ENCODE results near the gene FHIT.
"Not testable (repeated sequence)": the region's sequence is repeated elsewhere in the genome, so short reads cannot be mapped to it uniquely, and the experiment has no call there.

The FHIT gene

DNA sequence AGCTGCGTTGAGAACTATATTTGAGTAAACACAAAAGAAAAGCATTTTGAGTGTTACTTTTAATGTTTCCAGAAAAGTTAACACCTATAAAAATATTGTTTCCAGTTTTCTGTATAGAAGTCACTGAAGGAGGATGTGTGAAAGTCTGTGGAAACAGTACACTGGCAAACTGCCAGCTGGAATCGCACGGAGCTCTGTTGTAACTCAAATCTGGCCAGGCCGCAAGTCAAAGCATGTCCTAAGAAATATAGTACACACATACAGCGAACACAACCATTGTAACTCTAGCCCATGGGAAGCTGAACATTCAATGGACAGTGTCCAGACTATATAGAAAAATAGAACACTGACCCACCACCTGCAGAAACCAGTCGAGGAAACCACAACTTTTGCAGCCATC, 657.2 kb downstream of the FHIT start:
- no peak for DNase-seq

DNA sequence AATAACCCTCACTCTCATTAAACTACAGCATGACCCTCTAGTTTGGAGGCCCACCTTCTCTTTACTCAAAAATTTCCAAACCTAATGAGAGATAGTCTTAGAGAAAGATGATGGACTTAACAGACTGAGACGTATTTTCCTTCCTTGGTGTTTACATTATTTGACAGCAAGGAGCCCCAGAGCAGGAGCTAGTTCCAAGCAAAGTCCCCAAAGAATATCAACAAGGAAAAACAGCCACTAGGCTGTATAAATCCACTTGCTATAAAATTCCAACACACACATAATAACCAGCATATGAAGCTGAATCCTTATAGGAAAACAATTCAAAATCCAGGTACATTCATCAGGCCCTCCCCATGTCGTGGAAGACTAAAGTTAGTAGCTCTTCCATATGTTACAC, 660.0 kb downstream of the FHIT start:
- DNase-seq: no peak

DNA sequence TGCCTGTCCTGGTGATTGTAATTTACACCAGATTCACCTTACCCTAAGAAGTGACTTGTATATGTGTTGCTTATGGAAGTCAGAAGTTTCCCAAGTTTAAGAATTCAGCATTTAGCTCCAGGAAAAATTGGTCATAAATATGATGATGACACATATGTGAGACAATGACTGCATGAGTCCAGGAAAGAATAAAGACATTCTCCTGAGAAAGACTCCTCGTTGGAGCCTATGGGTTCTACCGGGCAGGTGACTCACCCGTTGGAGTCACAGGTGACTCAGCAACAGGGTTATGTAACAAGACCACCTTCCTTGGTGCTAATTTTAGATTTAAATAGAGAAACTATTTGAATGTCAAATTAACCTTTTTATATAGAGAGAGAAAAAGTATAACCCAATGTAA, 662.4 kb downstream of the FHIT start:
- no peak for DNase-seq

DNA sequence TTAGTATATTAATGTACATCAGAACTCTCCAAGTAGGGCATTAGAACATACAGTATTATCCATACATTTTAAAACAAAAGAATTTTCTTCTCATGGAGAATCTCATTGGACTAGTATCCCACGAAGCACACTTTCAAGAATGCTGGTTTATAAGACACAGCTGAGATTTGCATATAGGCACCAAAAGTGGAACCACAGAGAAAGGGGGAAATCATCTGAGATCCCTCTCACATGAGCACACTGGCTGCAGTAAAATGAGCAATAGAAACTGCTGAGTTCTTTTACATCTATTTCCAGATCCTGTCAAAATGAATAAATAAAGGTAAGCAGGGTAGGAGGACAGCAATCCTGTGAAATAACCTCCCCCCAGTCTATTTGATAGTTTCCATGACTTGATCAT, 665.3 kb downstream of the FHIT start:
- no peak for DNase-seq

DNA sequence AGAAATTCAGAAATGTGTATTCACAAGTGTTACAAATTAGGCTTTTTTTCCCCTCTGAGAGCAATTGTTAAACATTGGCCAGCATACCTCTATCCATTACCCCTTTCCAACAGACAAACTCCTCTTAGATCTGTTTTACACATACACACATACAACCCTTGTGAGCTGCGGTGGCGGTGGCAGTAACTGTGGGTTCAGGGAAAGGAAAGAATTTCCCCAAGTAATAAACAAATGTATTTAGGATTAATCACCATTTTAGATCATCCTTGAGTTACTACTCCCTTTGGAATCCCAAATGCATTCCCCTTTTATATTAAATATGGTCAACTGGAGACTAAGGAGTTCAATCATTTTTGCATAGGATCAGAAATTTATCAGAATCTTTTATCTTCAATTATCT, 667.0 kb downstream of the FHIT start:
- no peak for DNase-seq

DNA sequence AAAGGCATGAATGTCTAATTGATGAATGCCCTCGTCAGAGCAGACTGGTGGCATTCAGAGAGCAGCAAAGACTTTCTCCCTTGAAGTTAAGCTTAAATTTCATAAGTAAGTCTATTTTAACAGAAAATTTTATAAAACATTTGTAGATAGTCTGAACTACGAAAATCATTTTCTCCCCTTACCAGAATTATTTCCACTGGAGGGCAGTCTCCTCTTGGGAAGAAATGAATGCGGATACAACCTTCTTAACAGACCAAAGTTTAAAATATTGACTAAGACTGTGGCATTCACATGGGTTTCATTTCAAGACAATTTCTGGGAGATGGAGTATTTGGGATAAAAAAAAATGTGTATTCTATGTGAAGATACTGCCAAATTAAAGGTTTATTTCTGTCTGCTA, 669.0 kb downstream of the FHIT start:
- peak in 1 of 2 experiments; percentile 6 for DNase-seq

DNA sequence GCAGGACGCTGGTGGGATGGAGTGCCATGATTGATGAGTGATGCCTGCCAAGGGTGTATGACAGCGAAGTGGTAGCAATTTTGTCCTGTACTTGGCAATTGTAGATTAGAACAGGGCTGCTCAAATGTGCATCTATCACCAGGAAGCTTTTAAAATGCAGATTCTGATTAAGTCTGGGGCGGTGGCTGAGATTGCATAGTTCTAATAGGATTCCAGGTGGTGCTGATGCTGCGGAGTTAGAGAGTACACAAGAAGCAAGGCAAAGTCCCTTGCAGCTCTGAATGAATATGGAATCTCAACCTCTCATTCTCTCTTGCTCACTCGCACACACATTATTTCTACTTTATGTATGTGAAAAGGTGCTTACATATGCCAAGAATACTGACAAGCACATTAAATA, 670.4 kb downstream of the FHIT start:
- no peak for DNase-seq

DNA sequence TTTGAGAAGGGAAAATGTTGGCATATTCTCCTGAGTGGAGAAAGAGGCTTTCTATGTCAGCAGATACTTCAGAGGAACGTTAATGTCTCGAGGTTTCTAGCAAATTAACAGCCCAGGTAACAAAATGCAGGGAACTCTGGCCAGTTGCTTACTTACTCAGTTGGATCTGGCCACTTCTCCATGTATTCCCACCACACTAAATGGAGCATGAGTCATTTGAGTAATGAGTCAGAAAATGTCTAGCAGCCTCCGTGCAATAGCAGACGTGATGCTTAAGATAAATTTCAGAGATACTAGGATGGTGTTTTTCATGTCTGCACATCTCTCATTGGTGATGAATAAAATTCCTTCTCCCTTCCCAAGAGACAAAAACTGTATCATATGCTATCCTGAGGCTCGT, 671.5 kb downstream of the FHIT start:
- peak in 1 of 2 experiments; percentile 6 for DNase-seq

DNA sequence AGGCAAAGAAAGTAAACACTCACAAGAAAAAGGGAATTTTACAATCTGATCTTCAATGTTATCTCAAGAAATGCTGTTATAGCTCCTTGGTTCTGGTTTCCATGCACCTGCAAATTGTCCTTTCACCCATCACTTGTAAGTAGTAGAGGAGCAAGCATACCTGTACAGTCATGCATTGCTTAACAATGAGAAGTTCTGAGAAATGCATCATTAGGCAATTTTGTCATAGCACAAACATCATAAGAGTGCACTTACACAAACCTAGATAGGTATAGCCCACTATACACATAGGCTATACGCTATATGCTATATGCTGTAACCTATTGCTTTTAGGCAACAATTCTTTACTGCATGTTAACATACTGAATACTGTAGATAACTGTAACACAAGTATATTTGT, 672.3 kb downstream of the FHIT start:
- DNase-seq: no peak

DNA sequence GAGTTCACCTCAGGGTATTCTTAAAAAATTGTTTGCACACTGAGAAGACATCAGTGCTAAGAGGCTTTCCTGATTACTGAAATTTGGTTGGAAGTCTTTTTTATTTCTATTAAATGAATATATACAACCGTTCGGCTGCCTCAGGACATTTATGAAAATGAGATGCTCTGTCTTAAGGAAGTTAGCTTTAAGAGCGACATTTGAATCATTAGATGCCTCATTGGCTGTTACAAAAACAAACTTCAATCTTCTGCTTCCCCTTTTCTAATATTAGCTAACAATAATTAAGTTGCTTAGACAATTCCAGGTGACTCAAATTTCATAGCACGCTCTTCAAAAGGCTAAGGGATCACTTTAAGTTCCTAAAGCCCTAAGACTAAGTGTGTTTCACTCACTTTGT, 673.7 kb downstream of the FHIT start:
- no peak for DNase-seq

DNA sequence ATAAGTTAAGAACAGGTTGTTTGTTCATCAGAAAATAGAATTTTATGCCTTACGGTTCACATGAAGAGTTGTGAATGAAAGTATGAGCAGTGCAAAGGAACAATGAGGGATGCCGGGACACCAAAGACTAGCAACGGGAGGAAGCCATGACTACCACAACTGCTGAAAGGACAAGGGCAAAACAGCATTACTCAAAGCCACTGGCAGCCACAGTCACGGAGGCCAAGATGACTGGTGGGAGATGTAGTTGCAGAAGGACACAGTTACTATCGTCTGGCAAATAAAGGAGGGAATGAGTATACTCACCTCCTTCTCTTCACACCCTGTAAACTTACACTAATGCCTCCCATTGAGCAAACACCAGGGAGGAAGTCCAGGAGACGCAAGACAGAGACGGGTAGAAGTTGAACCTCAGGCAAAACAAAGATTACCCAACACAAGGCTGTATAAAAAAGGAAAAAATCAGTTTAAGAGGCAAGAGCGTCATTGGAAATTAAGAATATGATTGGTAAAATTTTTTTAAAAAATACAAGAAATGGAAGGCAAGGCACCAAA, 675.5 kb downstream of the FHIT start:
- no peak for DNase-seq

DNA sequence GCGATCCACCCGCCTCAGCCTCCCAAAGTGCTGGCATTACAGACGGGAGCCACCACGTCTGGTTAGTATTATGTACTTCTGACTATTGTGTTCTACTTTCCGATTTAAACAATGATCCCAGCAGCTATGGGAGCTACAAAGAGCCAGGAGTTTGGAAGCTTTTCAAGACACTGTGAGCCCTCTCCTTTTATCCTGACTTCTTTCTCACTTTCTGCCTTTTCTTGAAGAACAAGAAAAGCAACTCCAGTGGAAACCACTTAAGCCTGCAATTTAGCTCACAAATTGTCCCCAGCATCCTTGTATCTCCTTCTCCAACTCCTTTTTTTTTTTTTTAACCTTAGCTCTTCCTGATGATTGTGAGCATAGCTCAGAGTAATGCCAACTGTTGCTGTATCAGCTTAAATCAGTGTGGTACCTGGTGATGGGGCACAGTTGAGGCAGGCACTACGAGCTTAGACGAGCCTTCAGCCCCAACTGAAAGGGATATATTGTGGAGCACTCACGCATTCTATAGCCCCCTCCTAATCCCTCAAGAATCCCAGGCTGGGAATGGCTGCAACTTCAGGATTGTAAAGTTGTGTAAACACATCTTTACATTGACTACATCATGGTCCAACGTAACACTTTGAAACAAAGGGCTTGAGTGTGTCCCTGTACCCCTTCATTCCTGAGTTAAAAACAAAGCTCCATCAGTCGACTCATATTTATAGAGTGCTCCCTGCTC, 677.0 kb downstream of the FHIT start:
- DNase-seq: no peak

DNA sequence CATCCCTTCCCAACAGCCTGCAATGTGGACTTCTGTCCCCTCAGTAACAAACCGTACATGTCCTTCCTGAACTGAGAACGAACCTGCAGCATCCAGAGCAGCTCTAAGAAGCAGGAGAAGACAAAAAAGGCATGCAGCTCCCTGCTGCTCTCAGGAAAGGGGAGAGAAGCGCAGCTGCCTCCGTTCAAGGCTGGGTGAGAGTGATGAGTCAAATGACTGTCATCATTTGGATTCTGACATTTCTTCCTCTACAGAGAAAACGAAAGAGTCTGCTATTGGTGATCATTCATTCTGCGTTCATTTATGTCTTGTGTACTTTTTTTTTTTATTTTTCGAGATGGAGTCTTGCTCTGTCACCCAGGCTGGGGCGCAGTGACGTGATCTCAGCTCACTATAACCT, 677.8 kb downstream of the FHIT start:
- no peak for DNase-seq

DNA sequence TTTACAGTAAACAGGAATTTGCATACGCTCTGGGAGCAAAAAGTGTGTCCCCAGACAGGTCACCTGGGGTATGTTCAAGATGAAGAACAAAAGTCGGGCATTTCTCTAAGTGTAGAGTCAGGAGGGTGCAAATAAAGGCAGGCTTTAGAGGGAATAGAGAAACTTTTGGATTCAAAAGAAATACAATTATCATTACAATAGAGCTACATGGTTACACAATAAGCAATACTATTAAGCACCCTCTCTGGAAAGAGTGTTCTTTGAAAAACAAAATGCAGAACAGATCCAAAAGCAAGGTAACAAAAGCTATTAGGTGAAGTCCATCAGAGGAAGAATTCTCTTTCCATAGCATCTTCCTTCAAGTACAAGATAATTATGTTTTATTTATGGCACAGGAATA, 679.7 kb downstream of the FHIT start:
- DNase-seq: no peak

DNA sequence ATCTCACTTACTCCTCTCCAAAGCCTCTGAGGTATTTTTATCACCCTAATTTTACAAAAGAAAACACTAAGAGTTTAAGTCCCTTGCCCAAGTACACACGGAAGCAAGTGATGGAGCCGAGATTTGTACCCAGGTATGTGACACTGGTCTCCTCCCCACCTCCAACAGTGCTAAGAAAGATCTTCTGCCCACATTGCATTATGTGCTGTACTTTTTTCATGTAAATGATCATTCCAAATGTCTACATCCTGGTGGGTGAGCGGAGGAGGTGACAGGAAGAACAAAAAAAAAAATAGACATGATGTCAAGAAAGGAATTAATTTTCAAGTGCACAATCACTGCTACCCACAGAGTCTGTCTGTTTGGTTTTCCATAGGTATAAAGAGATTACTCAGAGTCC, 694.1 kb downstream of the FHIT start:
- no peak for DNase-seq

DNA sequence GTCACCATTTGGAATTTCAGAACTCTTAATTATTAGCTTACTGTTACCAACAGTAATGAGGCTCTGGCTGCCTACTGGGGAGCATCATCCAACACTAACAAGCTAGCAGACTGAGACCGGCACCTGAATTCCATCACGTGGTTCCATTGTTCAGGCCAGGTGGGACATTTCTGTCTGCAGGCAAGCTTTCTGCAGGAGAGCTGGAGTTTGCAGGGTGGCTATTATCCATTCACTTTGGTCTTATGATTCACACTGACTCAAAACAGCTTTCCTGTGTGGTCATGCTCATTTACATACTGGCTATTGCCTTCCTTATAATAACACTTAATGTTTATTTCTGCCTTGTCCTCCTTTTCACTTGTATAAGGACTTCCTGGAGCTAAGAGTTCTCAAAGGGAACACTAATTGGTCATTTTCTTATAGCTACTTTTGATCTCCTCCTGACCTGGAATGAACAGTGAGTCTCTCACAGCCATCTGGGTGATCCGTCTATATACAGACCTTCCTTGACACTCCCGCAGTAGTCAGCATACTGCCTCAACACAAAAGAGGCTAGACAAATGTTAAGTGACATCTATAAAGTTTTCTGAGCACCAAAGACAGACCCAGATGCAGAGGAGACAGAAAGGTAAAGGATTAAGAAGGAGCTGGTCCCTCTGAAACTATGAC, 695.4 kb downstream of the FHIT start:
- DNase-seq: no peak

DNA sequence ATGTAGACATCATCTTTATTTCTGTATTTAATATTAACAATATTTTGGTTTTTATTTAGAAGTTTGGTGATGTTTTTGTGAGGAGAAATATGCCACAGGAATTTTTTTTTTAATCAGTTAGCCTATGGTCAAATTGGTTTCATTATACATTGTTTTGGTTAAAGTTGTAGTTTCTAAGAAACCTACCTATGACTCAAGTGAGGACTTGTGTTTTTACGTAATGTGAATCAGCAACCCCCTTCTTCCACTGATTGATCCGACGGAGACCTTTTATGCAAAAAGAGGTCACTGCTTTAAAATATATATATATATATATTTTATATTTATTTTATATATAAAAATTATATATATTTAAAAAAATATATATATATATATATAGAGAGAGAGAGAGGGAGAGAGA, 698.1 kb downstream of the FHIT start:
- DNase-seq: no peak

DNA sequence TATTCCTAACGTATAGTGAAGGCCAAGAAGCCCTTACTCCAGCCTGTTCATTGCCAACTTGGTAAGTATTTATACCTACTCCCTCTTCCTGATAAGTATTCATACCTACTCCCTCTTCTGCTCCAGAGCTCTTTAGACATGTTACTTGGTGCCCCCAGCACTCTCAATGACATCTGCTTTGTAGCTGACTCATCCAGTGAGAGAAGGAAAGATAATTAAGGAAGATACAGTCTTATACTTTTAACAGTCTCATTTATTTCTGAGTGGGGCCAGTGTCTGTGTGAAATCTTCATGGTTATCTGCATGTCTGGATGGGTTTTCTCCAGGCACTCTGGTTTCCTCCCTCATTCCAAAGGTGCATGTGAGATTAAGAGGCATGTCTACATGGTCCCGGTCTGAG, 698.7 kb downstream of the FHIT start:
- no peak for DNase-seq

DNA sequence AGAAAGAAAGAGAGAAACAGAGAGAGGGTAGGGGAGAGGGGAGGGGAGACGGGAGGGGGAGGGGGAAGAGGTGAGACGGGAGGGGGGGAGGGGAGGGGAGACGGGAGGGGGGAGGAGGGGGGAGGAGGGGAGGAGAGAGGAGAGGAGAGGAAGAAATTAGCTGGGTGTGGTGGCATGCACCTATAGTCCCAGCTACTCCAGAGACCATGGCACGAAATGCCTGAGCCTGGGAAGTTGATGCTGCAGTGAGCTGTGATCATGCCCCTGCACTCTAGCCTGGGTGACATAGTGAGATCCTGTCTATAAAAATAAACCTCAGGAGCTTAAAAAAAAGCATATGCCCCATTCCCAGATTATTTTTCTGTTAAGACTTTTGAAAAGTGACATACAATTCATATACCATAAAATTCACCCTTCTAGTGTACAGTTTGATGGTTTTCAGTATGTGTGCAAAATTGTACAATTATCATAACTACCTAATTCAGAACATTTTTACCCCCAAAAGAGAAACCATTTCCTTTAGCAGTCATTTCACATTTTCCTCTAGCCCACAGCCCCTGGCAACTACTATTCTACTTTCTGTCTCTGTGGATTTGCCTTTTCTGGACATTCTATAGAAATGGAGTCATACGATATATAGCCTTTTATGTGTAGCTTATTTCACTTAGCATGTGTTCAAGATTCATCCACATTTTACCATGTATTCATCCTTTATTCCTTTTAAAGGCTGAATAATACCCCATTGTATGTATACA, 699.6 kb downstream of the FHIT start:
- DNase-seq: no peak

DNA sequence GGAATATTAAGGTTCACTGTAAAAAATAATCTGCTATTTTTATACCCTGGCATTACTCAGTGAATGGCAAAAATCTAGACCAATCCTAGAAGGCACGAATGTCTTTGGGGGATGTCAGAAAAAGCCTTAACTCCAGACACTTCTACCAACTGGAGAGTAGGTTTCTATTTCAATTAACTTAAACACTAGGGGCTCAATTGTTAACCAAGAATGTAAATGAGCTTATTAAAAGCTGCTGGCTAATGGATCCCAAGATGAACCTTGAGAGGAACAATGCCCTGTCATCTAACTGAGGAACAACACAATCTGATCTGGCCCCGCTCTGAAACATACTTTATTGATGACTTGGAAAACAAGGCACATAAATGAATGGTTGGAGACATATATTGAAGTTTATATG, 701.4 kb downstream of the FHIT start:
- no peak for DNase-seq

DNA sequence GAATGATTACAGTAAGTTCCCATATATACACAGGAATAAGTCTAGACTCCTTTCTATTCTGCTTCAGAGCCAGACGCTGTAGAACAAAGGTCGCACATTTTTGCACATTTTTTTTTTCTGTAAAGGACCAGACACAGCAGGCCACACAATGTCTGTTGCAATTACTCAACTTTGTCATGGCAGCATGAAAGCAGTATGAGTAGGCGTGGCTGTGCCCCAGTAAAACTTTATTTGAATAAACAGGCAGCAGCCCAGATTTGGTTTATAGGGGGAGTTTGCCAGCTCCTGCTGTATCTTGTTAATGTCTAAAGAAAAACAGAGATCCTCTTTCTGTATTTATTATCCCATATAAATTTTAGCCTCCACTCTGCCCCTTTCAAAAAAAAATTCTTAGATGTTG, 708.3 kb downstream of the FHIT start:
- no peak for DNase-seq

DNA sequence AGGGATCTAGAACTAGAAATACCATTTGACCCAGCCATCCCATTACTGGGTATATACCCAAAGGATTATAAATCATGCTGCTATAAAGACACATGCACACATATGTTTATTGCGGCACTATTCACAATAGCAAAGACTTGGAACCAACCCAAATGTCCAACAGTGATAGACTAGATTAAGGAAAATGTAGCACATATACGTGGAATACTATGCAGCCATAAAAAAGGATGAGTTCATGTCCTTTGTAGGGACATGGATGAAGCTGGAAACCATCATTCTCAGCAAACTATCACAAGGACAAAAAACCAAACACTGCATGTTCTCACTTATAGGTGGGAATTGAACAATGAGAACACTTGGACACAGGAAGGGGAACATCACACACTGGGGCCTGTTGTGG, 711.9 kb downstream of the FHIT start:
- not testable (repeated sequence) for DNase-seq

DNA sequence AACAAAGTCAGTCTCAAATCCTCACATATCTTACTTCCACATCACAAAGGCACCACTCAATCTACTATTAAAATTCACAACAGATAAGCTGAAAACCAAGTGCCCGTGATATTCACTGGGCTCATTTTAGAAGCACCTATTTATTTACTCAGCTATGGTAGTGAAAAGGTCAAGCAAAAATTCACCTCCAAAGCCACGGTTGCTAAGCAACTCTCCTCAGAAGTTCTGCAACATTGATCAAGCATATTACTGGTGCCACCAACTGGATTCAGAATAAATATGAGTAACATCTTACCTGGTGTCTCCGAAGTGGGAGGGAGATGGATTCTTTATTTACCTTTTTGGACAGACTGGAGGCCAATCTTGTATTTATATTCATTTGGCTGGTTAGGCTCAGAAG, 714.8 kb downstream of the FHIT start:
- peak in 1 of 2 experiments; percentile 61 for DNase-seq

DNA sequence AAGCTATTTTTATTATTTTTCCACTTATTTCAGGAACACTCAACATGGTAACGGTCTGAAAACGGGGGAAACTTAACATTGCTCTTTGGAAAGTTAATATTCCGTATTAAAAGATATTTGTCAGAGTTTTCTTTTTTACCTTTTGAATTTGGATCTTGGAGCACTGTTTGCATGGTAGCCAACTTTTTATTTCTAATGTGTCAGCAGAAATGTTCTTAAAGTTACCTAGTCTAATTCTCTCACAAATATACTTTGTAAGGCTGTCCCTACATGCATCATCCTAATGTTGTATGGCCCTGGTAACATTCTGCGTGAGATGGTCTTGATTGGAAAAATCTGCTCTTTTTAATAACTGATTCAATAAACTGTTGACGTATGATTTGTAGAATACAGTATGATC, 719.5 kb downstream of the FHIT start:
- no peak for DNase-seq
